GM19395 (cell line): Measurements from ENCODE around the gene SHISAL2A.
"Not testable (repeated sequence)": the region's sequence is repeated elsewhere in the genome, so short reads cannot be mapped to it uniquely, and the experiment has no call there.

Experiments used
- ATAC-seq: cut with Tn5 transposase; IDR thresholded peaks from one replicate; pipeline ENCODE4 v1.9.1; 2021; ENCODE audit warnings: mild to moderate bottlenecking, moderate library complexity; ENCODE audit not compliant: unreplicated experiment

Gene SHISAL2A

DNA sequence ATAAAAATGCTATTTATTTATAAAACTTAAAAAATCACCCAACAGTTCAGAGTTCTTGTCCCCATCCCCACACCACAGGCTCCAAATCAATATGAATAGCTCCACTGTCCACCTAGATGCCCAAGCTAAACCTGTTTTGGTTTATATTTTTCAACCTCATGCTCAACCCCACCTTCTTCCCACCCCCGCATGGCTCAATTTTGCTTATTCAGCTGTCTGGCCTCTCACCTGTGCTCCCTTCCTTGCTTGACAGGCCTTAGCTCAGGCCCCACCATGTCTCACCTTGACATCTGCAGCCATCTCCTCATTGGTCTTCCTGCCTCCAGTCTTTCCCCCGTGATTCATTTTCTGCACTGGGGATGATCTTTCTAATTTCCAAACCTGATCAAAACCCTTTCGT, 47.4 kb downstream of the SHISAL2A start:
- ATAC-seq, result no peak

DNA sequence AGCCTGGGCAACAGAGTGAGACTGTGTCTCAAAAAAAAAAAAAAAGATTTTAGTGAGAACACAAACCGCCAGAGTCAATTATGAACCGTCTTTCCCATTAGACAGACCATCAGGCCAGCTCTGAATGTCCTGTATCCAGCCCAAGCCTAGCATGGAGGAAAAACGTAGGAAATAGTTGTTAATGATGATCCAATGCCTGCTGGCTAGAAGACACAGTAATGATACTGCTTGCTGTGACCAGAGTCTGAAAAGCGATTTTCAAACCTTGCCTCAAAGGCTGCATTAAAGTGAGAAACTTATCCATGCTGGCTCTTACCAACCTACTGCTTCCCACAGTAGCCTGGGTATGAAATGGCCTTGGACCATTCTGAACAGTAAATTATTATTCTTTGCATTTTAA, 48.2 kb downstream of the SHISAL2A start:
- no peak for ATAC-seq

DNA sequence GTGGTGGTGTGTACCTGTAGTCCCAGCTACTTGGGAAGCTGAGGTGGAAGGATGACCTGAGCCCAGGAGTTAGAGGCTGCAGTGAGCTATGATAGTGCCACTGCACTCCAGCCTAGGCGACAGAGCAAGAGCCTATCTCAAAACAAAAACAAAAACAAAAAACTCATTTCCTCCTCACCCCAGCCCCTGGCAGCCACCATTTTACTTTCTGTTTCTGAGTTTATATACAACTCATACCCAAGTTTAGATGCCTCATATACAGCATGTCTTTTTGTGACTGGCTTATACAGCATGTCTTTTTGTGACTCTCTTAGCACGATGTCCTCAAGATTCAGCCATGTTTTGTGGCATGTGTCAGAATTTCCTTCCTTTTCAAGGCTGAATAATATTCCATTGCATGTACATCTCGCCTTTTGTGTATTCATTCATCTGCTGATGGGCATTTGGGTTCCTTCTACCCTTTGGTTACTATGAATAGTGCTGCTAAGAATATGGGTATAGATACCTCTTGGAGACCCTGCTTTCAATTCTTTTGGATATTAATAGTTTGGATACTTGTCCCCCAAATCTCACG, 50.5 kb downstream of the SHISAL2A start:
- no peak for ATAC-seq

- no peak for ATAC-seq
Measured at GRCh38 chr1:52684545-52684944, 51.6 kb downstream of the SHISAL2A start.

DNA sequence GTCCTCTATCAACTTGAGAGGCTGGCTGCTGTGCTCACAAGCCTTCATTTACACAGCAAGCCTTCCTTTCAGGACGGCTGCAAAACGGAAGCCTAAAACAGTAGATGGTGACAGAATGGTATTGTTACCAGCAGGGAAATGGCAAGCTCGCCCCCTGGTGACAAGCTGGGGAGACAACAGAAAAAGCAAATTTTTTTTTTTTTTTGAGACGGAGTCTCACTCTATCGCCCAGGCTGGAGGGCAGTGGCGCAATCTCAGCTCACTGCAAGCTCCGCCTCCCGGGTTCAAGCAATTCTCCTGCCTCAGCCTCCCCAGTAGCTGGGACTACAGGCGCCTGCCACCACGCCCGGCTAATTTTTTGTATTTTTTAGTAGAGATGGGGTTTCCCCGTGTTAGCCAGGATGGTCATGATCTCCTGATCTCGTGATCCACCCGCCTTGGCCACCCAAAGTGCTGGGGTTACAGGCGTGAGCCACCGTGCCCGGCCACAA, 53.3 kb downstream of the SHISAL2A start:
- ATAC-seq, result not testable (repeated sequence)

- ATAC-seq, result no peak
Measured at GRCh38 chr1:52686830-52687229, 53.9 kb downstream of the SHISAL2A start.

DNA sequence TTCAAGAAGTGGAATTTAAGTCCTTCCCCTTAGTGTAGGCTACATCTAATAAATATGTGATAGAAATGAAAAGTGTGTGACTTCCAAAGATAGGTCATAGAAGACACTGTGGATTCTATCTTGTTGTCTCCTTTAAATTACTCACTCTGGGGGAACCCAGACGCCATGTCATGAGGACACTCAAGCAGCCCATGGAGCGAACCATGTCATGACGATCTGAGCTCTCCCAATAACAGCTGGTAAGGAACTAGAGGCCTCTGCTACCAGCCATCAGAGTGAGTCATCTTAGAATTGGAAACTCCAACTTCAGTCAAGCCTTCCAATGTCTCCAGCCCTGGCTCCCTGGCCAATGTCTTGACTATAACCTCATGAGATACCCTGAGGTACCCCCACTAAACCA, 58.9 kb downstream of the SHISAL2A start:
- ATAC-seq, result no peak

DNA sequence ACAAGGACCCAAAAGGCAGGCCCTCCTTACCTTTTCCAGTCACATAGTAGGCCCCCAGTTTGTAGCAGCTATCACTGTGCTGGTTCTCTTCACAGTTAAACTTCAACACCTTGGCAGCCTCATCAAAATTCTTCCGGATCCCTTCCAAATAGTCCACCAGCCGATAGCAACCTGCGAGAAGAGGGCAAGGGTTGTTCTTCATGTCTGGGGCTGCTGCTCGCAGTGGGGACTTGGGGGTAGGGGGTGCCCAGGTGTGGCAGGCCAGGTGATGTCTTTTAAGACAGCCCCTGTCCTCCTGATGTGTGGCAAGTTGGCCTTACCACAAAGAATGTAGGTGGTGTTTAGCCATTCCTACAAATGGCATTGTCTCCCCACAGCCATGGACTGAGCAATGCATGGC, 59.7 kb downstream of the SHISAL2A start:
- no peak for ATAC-seq

DNA sequence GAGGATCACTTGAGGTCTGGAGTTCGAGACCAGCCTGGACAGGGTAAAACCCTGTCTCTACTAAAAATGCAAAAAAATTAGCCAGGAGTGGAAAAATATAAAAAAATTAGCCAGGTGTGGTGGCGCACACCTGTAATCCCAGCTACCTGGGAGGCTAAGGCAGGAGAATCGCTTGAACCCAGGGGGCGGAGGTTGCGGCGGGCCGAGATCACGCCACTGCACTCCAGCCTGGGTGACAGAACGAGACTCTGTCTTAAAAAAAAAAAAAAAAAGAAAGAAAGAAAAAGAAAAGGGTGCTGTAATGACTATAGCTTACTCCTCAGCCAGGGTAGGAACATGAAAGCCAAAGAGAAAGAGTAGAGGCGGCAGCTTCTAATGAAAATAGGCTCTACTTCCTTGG, 60.4 kb downstream of the SHISAL2A start:
- not testable (repeated sequence) for ATAC-seq

DNA sequence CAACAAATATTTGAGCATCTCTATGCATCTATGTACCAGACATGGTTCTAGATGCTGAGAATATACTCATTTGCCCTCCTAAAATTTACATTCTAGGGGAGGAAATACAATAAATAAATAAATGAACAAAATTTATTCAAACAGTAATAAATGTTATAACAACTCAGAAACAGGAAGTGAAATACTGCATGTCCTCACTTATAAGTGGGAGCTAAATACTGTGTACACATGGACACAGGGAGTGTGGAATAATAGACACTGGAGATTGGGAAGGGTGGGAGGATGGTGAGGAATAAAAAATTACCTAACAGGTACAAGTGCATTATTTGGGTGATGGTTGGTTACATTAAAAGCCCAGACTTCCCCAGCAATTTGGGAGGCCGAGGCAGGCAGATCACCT, 60.9 kb downstream of the SHISAL2A start:
- no peak for ATAC-seq

DNA sequence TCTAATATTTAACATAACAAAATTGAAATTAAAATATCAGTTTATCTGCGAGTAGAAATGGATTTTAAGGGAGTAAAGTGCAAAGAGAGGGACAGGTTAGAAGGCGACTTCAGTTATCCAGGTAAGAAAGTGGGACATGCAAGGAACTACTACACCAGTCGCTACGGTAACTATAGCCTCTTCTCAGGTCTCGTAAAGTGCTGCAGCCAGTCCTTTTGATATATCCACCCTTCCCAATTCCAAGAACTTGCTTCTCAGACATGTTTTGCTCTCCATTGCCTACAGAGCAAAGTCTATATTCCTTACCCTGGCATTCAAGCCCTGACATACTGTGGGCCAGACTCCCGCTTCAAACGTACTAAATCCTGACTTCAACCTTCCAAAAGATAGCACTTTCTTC, 62.7 kb downstream of the SHISAL2A start:
- ATAC-seq, result no peak

GRCh38 chr1:52697795-52698674, 65.1 kb downstream of the SHISAL2A start, which contains the start of gene COA7:
TSS of gene COA7 (minus strand) at chr1:52698347. CDS start at chr1:52698326, 21 bp downstream.
- ATAC-seq, result peak; percentile 50

GRCh38 chr1:52702886-52703787, 70.2 kb downstream of the SHISAL2A start:
- ATAC-seq, result peak; percentile 91

- ATAC-seq, result no peak
Measured at GRCh38 chr1:52706136-52706670, 73.2 kb downstream of the SHISAL2A start.
